HAP-1 (cell line): ENCODE data around the gene CLP1.
"Not testable (repeated sequence)": the region's sequence is repeated elsewhere in the genome, so short reads cannot be mapped to it uniquely, and the experiment has no call there.

Experiments used
- DNase-seq, 2 experiments: peaks; one replicate each; pipeline ENCODE4 v3.0.0-alpha.2; 2016 to 2020; ENCODE audit warnings: low spot score in 2 of 2
- H3K27me3 ChIP-seq: fragments of 250-450 bp; sonication (Bioruptor Pico); 2 replicates; pipeline ENCODE4 v1.5.1; 2020; ENCODE audit warnings: low read depth, mild to moderate bottlenecking, moderate library complexity
- H3K36me3 ChIP-seq: fragments of 250-450 bp; sonication (Bioruptor Pico); replicated peaks from 2 replicates; pipeline ENCODE4 v1.5.1; 2020; ENCODE audit warnings: mild to moderate bottlenecking
- H3K4me1 ChIP-seq: fragments of 250-450 bp; sonication (Bioruptor Pico); 2 replicates; pipeline ENCODE4 v1.5.1; 2020; ENCODE audit warnings: mild to moderate bottlenecking
- H3K4me3 ChIP-seq: fragments of 250-450 bp; sonication (Bioruptor Pico); 2 replicates; pipeline ENCODE4 v1.5.1; 2020; ENCODE audit warnings: mild to moderate bottlenecking, moderate library complexity
- H3K9me3 ChIP-seq: fragments of 250-450 bp; sonication (Bioruptor Pico); 2 replicates; pipeline ENCODE4 v1.5.1; 2020; ENCODE audit warnings: mild to moderate bottlenecking, moderate library complexity
- in situ Hi-C: fragments of 300-500 bp; cut with MboI; formaldehyde crosslinking; loops from 3 replicates; pipeline ENCODE4 v1.14.3; 2020; ENCODE audit warnings: low sequenced_read_pairs, inconsistent platforms, mixed read lengths

The CLP1 gene

DNA sequence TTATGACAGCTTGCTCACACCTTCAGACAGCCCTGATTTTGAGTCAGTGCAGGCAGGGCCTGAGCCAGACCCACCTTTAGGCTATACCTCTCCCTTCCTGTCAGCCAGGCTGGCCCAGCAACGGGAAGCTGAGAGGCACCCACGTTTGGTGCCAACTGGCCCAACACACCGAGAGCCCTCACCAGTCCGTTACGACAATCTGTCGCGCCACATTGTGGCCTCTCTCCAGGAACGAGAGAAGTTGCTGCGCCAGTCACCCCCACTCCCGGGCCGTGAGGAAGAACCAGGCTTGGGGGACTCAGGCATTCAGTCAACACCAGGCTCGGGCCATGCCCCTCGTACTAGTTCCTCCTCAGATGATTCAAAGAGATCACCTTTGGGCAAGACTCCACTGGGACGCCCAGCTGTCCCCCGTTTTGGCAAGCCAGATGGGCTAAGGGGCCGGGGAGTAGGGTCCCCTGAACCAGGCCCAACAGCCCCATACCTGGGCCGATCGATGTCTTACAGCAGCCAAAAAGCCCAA, 41.3 kb downstream of the CLP1 start:
- DNase-seq = no peak
- H3K4me1 ChIP-seq = no peaks in the 10 kb centered on the region
- in situ Hi-C loops = no loop called here
- peaks cover 71% of the 10 kb centered on the region for H3K36me3 ChIP-seq
- H3K27me3 ChIP-seq = no peaks in the 10 kb centered on the region
- no peak overlapping the region for H3K4me3 ChIP-seq
- no peaks in the 10 kb centered on the region for H3K9me3 ChIP-seq

DNA sequence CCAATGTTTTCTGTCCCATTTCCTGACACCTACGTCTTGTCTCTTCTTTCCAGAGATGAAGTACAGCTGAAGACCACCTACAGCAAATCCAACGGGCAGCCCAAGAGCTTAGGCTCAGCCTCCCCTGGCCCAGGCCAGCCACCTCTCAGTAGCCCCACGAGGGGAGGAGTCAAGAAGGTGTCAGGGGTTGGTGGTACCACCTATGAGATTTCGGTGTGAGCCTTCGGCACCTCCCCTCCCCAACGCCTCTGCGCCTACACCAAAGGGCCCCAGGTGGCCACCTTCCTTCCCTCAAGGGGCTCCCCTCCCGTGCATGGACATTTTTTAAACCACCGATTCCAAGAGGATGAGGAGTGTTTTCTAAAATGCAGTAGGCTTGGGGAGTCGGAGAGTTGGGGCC, 42.3 kb downstream of the CLP1 start:
- Histone ChIP-seq H3K4me3 (no peak overlapping the region), H3K36me3 (peaks cover 70% of the 10 kb centered on the region), H3K4me1 (no peaks in the 10 kb centered on the region), H3K27me3 (no peaks in the 10 kb centered on the region), H3K9me3 (no peaks in the 10 kb centered on the region)
- in situ Hi-C loops = no loop called here
- DNase-seq = no peak

DNA sequence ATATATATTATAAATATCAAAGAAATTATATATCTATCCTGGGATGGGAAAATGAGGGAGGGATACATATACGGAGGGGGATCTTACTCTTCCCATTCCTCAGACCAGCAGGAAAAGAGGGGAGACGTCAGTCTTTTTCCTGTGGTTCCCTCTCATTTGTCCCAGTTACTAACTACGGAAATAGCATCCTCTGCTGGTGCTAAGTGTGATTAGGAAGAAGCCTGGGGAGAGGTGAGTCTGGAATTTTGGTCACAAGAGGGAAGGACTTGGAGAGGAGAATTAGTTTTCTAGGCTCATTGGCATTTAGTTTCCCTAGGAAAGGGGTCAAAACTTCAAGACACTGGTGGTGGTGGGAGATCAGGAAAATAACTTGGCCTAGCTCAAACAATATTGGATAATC, 42.9 kb downstream of the CLP1 start:
- DNase-seq = no peak
- Histone ChIP-seq H3K4me1 (no peaks in the 10 kb centered on the region), H3K4me3 (no peak overlapping the region), H3K27me3 (no peaks in the 10 kb centered on the region), H3K36me3 (peaks cover 66% of the 10 kb centered on the region), H3K9me3 (no peaks in the 10 kb centered on the region)
- in situ Hi-C loops = no loop called here

DNA sequence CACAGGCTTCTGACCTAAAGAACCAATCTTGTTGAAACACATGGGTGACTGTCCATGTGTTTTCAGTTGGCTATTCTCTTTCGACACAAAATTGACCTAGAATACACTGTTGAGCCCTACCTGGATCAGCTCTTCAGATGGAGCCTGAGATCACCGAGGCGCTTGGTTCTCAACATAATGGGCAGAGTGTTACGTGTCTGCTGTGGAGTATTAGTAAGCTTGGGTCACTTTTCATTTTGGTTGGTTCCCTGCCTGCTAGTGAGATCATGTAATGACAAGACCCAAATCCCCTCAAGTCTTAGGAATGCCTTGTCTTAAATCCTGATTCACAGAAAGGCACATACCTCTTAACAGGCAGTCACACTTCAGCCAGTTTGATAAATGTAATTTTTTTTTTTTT, 45.8 kb downstream of the CLP1 start:
- H3K9me3 ChIP-seq = no peaks in the 10 kb centered on the region
- in situ Hi-C loops = no loop called here
- H3K4me1 ChIP-seq = 0 out of 2 replicates have a peak, but pooled peaks cover 2% of the 10 kb centered on the region
- DNase-seq = no peak
- no peak overlapping the region for H3K4me3 ChIP-seq
- H3K27me3 ChIP-seq = no peaks in the 10 kb centered on the region
- peaks cover 44% of the 10 kb centered on the region for H3K36me3 ChIP-seq

DNA sequence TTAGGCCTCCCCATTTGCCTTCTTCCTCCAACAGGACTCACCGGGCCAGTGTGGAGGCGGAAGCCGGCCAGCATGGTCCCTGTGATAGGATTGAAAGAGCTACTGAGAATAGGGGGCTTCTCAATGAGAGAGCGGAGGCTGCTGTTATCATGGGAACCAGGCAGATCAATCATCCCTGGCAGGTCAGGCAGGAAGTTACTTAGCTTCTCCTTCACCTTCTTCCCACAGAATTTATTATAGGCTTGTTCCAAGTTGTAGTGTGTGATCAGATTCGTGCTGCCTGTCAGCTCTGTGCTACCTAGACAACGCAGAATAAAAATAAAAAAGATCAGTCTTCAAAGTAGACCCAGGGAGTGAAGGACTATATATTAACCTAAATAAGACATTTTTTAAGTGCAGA, 47.4 kb downstream of the CLP1 start:
- no peaks in the 10 kb centered on the region for H3K9me3 ChIP-seq

DNA sequence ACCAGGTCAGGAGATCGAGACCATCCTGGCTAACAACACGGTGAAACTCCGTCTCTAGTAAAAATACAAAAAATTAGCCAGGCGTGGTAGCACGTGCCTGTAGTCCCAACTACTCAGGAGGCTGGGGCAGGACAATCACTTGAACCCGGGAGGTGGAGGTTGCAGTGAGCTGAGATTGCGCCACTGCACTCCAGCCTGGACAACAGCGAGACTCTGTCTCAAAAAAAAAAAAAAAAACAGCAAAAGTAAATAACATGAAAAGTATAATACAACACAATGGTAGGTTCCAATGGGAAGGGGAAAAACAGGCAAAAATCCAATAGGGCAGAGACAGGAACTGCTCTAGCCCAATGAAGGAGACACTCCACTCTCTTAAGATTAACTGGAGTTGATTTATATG, 47.9 kb downstream of the CLP1 start:
- H3K4me1 ChIP-seq, H3K4me3 ChIP-seq, H3K9me3 ChIP-seq, DNase-seq, H3K27me3 ChIP-seq, in situ Hi-C loops: not testable (repeated sequence)
- peaks cover 26% of the 10 kb centered on the region for H3K36me3 ChIP-seq

More for the DNA sequence above, 47.4 kb downstream of the CLP1 start:
- no peaks in the 10 kb centered on the region for H3K27me3 ChIP-seq
- peaks cover 28% of the 10 kb centered on the region for H3K36me3 ChIP-seq
- no peak overlapping the region for H3K4me3 ChIP-seq
- H3K4me1 ChIP-seq = 0 out of 2 replicates have a peak, but pooled peaks cover 2% of the 10 kb centered on the region
- no peak for DNase-seq
- in situ Hi-C loops = no loop called here

DNA sequence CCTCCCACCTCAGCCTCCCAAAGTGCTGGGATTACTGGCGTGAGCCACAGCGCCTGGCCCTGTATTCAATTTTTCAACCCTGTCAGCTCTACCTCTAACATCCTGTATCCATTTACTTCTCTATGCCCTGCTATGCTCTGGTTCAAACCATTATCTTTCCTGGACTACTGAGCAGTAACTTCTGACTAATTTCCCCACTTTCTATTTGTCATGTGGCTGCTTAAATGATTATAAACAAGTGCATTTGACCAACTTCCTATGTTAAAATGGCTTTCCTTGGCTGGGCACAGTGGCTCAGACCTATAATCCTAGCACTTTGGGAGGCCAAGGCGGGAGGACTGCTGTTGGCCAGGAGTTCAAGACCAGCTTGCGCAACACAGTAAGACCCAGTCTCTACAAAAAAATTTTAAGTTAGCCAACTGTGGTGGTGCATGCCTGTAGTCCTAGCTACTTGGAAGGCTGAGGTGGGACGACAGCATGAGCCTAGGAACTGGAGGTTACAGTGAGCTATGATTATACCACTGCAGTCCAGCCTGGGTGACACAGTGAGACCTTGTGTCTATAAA, 52.3 kb downstream of the CLP1 start:
- Histone ChIP-seq H3K4me1 (peaks cover 13% of the 10 kb centered on the region), H3K4me3 (no peak overlapping the region), H3K9me3 (no peaks in the 10 kb centered on the region), H3K36me3 (peaks cover 10% of the 10 kb centered on the region), H3K27me3 (no peaks in the 10 kb centered on the region)
- DNase-seq = no peak
- in situ Hi-C loops = no loop called here
